HTR-8/SVneo (cell line): ENCODE results near the gene NUP98.
"Not testable (repeated sequence)": the region's sequence is repeated elsewhere in the genome, so short reads cannot be mapped to it uniquely, and the experiment has no call there.

ENCODE experiments used
- DNase-seq: peaks from one replicate; pipeline ENCODE4 v3.0.0; 2011; ENCODE audit warnings: low spot score, mixed read lengths; ENCODE audit not compliant: insufficient read length
- FAIRE-seq: peaks from 2 replicates; lab custom pipeline; 2011; peaks lifted over from hg19 to GRCh38; lab: Jason Lieb, UNC

Gene NUP98

DNA sequence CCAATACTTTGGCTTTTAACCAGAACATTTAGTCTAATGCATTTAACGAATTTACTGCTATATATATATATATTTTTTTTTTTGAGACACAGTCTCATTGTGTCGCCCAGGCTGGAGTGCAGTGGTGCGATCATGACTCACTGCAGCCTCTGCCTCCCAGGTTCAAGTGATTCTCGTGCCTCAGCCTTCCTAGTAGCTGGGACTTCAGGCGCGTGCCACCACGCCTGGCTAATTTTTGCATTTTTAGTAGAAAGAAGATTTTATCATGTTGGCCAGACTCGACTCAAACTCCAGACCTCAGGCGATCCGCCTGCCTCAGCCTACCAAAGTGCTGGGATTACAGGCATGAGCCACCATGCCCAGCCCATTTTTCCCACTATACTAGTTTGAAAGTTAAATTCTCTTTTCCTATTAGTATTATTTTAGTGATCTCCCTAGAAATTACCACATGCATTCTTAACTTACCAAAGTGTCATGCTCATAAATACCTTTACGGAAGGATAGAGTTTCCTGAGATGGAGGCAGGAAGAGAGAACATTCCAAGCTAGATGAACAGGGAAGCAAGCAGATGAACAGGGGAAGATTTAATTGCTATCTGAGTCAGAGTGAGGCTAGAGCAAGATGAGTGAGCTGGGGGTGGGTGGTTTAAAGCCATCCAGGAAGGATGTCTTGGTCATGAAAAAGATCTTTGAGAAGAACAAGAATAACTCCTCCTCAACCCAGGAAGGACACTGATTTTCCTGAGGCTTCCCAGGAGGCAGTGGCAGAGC is 6.6 kb upstream of the NUP98 start:
- DNase-seq (peak; percentile 45), FAIRE-seq (no peak)

- FAIRE-seq (no peak), DNase-seq (no peak)
Measured at GRCh38 chr11:3802011-3802790, 4.8 kb upstream of the NUP98 start.

- DNase-seq (no peak), FAIRE-seq (no peak)
Measured at GRCh38 chr11:3799873-3800272, 2.5 kb upstream of the NUP98 start.

- FAIRE-seq (no peak), DNase-seq (no peak)
Measured at GRCh38 chr11:3799143-3799542, 1.8 kb upstream of the NUP98 start.

DNA sequence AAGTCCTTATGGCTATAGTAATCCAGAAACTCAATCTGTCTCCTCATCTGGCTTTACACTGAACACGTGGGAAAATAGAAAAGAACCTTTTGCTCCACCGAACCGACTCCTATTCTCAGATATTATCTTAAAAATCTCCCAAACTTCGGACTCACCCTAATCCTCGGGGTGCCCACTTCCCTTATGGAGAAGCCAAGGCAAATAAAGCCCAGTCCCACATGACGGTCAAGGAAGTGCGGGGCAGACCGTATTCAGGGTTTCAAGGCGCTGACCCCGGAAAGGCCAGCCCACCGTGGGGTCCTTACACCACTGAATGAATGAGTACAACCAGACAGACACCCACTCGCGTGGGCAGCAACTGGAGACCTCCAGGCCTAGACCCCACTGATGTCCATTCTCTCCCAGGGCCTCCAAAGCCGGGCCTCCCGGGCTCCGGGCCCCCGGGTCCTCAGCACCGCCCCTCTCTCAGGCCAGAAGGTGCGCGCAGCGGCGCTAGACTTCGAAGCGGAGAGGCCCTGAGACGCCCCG is 489 bp downstream of the NUP98 start:
- FAIRE-seq: no peak
- peak; percentile 34 for DNase-seq

GRCh38 chr11:3796346-3796745 is 1.0 kb downstream of the NUP98 start:
- FAIRE-seq: no peak

DNA sequence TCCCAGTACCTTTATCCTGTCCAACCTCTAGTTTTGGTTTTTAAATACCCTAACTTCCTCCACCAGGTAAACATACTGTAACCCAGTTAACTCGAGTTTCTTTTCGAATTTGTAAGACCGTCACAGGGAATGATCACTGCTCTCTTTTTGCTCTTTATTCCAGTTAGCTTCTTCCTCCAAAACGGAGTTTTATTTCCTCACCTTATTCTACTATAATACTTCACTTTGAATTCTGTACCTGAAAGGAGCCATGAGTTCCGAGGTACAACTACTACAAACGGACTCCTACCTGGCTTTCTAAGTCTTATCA is 1.4 kb downstream of the NUP98 start:
- no peak for DNase-seq
- no peak for FAIRE-seq

More at GRCh38 chr11:3796346-3796745, 1.0 kb downstream of the NUP98 start:
- DNase-seq: no peak

GRCh38 chr11:3795131-3796001 is 2.0 kb downstream of the NUP98 start:
- no peak for DNase-seq
- no peak for FAIRE-seq

DNA sequence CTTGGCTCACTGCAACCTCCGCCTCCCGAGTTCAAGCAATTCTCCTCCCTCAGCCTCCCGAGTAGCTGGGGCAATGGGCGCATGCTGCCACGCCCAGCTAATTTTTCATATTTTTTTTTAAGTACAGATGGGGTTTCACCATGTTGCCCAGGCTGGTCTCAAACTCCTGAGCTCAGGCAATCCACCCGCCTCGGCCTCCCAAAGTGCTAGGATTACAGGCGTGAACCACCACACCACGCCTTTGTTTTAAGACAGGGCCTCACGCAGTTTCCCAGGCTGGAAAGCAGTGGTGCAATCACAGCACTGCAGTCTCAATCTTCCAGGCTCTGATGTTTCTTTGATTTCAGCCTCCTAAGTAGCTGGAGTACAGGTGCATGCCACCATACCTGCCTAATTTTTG is 3.0 kb downstream of the NUP98 start:
- DNase-seq, FAIRE-seq: not testable (repeated sequence)

DNA sequence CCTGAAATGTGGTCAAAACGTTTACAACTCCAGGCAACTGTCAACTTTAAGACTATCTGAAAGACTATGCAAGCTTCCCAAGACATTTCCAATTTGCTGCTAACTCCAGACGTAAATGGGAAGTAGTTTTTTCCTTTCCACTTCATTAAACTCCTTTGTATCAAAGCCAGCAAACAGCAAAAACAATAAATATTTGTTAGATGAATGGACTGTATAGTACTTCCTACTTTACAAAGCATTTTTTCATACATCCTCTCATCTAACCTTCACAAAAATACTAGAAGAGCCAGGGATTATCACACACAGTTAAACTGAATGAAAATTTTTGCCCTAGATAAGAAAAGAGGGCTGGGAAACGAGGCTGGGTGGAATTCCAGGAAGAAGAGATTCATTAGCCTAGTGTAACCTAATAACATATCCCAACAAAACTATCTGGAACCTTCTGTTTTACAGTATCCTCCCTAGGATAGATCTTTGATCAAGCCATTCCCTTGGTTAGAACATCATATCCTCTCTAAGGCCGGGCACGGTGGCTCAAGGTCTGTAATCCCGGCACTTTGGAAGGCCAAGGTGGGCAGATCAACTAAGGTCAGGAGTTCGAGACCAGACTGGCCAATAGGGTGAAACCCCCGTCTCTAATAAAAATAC is 10.4 kb downstream of the NUP98 start:
- FAIRE-seq (no peak), DNase-seq (no peak)

DNA sequence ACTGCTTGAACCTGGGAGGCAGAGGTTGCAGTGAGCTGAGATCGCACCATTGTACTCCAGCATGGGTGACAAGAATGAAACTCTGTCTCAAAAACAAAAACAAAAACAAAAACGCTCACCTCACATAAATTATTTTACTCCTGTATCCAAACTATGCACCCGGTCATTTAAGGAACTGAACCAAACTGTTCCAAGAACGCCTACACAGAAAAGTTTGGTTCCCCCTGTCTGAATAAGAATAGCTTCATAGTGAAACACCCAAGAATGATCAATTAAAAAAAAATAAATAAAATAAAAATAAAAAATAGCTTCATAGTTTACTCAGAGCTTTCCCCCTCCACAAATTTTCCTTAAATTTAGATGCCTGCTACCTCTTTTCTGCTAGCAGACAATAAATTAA is 13.7 kb downstream of the NUP98 start:
- DNase-seq: no peak
- FAIRE-seq: no peak

DNA sequence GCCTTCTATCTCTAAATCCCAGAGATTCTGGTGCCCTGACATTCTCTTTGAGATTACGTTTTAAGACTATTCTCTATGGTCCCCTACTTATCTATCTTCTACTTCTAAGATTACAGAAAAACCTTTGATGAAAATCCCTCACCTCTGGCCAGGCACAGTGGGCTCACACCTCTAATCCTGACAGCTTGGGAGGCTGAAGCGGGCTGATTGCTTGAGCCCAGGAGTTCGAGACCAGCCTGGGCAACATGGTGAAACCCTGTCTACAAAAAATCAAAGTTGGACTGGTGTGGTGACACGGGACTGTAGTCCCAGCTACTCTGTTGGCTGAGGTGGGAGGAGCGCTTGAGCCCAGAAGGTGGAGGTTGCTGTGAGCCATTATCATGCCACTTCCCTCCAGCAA is 14.4 kb downstream of the NUP98 start:
- no peak for DNase-seq
- no peak for FAIRE-seq

DNA sequence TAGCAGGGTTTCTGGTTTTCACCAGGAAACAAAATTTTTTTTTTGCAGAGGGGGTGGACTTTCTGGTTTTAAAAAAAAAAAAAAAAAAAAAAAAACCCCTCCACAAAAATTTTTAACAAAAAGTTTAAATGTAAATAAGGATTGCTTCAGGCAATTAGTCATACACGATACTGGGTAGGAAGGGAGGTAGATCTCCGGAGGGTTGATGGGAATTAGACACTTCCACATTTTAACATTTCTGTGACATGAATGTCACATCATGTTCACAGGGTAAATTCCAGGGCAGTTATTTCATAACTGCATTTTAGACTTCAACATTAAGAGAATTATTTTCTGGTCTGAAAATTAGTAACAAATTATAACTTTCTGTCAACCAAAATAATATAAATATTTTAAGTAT is 15.9 kb downstream of the NUP98 start:
- FAIRE-seq: no peak

GRCh38 chr11:3775736-3776406 is 21.5 kb downstream of the NUP98 start:
- FAIRE-seq (no peak), DNase-seq (no peak)

More for the DNA sequence above, 15.9 kb downstream of the NUP98 start:
- DNase-seq: no peak

DNA sequence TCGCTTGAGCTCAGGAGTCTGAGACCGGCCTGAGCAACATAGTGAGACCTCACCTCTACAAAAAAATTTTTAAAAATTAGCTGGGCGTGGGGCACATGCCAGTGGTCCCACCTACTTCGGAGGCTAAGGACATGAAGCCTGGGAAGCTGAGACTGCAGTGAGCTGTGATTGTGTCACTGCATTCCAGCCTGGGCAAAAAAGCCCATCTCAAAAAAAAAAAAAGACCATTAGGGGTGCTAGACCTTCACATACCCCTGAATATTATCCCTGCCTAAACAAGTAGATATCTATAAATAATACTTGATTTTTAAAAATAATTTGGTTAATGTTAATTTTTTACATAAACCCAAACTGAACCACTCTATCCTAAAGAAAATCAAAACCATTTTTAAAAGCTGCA is 24.2 kb downstream of the NUP98 start:
- FAIRE-seq: no peak
- DNase-seq: no peak

- FAIRE-seq (no peak), DNase-seq (no peak)
Measured at GRCh38 chr11:3767536-3767935, 29.8 kb downstream of the NUP98 start.

GRCh38 chr11:3766836-3767235 is 30.5 kb downstream of the NUP98 start:
- not testable (repeated sequence) for DNase-seq, FAIRE-seq

DNA sequence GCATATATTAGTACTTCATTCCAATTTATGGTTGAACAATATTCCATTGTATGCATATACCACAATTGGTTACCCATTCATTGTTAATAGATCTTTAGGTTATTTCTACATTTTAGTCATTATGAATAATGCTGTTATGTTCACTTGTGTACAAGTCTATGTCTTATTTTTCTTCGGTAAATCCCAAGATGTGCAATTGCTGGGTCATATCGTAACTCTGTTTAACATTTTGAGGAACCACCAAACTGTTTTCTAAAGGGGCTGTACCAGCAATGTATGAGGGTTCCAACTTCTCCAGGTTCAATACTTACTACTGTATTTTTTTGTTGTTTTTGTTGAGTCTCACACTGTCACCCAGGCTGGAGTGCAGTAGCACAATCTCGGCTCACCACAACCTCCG is 33.1 kb downstream of the NUP98 start:
- DNase-seq (no peak), FAIRE-seq (no peak)

DNA sequence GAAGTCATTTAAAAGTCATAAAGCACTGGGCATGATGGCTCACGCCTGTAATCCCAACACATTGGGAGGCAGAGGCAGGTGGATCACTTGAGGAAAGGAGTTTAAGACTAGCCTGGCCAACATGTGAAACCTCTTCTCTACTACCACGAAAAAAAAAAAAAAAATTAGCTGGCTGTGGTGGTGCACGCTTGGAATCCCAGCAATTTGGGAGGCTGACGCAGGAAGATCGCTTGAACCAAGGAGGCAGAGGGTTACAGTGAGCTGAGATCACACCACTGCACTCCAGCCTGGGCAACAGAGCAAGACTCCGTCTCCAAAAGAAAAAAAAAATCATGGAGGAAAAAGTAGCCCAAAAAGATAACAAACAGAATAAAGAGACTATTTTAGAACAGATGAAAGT is 42.2 kb downstream of the NUP98 start:
- FAIRE-seq (no peak), DNase-seq (no peak)

GRCh38 chr11:3753110-3753509 is 44.2 kb downstream of the NUP98 start:
- FAIRE-seq (no peak), DNase-seq (no peak)
